HepG2 (cell line): ENCODE results near the gene HIF1AN. TPM values are rescaled to one million over a fixed set of nuclear protein-coding genes. Genes with fewer than 3 reads are reported as not detected.

Source experiments
- AGO2 ChIP-seq: fragments of 200-400 bp; formaldehyde crosslinking; optimal IDR thresholded peaks from 2 replicates; pipeline ENCODE3; 2017; ENCODE audit warnings: mild to moderate bottlenecking, low read depth, low read length, moderate library complexity
- ARNT2 ChIP-seq: sonication (generic); formaldehyde crosslinking; IDR thresholded peaks from 2 replicates; pipeline ENCODE4 v1.8.0; 2022; ENCODE audit warnings: mild to moderate bottlenecking, low read depth, missing genetic modification reagents, moderate library complexity
- ETV6 ChIP-seq: sonication (generic); formaldehyde crosslinking; conservative IDR thresholded peaks from 2 replicates; pipeline ENCODE4 v1.4.0; 2020; ENCODE audit warnings: missing genetic modification reagents
- HOXA3 ChIP-seq: sonication (generic); formaldehyde crosslinking; IDR thresholded peaks from 2 replicates; pipeline ENCODE4 v1.5.0; 2020; ENCODE audit warnings: missing genetic modification reagents
- IRF1 ChIP-seq: sonication (generic); formaldehyde crosslinking; IDR thresholded peaks from 2 replicates; pipeline ENCODE4 v1.4.0; 2020; ENCODE audit warnings: low read depth, mild to moderate bottlenecking, missing genetic modification reagents
- MTF1 ChIP-seq: sonication (generic); formaldehyde crosslinking; IDR thresholded peaks from 2 replicates; pipeline ENCODE4 v1.5.0; 2020; ENCODE audit warnings: missing genetic modification reagents
- MZF1 ChIP-seq: sonication (generic); formaldehyde crosslinking; IDR thresholded peaks from 2 replicates; pipeline ENCODE4 v1.8.1; 2023; ENCODE audit warnings: mild to moderate bottlenecking, missing genetic modification reagents, borderline replicate concordance
- NCOA5 ChIP-seq: sonication (generic); formaldehyde crosslinking; IDR thresholded peaks from 2 replicates; pipeline ENCODE4 v1.4.0; 2020; ENCODE audit warnings: missing genetic modification reagents
- NFE2L1 ChIP-seq: sonication (generic); formaldehyde crosslinking; IDR thresholded peaks from 2 replicates; pipeline ENCODE4 v1.4.0; 2020; ENCODE audit warnings: missing genetic modification reagents, mild to moderate bottlenecking, borderline replicate concordance
- PCBP1 ChIP-seq: fragments of 200-400 bp; formaldehyde crosslinking; IDR thresholded peaks from 2 replicates; pipeline ENCODE4 v1.6.1; 2017; ENCODE audit warnings: mild to moderate bottlenecking, low read depth, low read length, borderline replicate concordance
- PRPF4 ChIP-seq: fragments of 200-400 bp; formaldehyde crosslinking; IDR thresholded peaks from 2 replicates; pipeline ENCODE4 v1.6.1; 2016; ENCODE audit warnings: low read length, low read depth; ENCODE audit not compliant: poor library complexity, severe bottlenecking
- RARA ChIP-seq: IDR thresholded peaks from 2 replicates; pipeline ENCODE4 v1.6.1; 2016; ENCODE audit warnings: missing genetic modification reagents, missing compliant biosample characterization
- SAFB2 ChIP-seq: sonication (generic); formaldehyde crosslinking; IDR thresholded peaks from 2 replicates; pipeline ENCODE4 v1.5.1; 2020; ENCODE audit warnings: missing genetic modification reagents, low read depth, mild to moderate bottlenecking, borderline replicate concordance
- SATB2 ChIP-seq: sonication (generic); formaldehyde crosslinking; IDR thresholded peaks from 2 replicates; pipeline ENCODE4 v1.5.0; 2020; ENCODE audit warnings: missing genetic modification reagents
- ZFP37 ChIP-seq: sonication (generic); formaldehyde crosslinking; IDR thresholded peaks from 2 replicates; pipeline ENCODE4 v1.4.0; 2020; ENCODE audit warnings: missing genetic modification reagents, borderline replicate concordance
- ZNF136 ChIP-seq: sonication (generic); formaldehyde crosslinking; IDR thresholded peaks from 2 replicates; pipeline ENCODE4 v1.8.1; 2022; ENCODE audit warnings: low read depth, mild to moderate bottlenecking, moderate library complexity, missing genetic modification reagents
- ZNF589 ChIP-seq: sonication (generic); formaldehyde crosslinking; conservative IDR thresholded peaks from 2 replicates; pipeline ENCODE4 v1.8.0; 2022; ENCODE audit warnings: mild to moderate bottlenecking, moderate library complexity, missing genetic modification reagents
- ZNF747 ChIP-seq: sonication (generic); formaldehyde crosslinking; IDR thresholded peaks from 2 replicates; pipeline ENCODE4 v1.8.1; 2023; ENCODE audit warnings: missing genetic modification reagents, mild to moderate bottlenecking, borderline replicate concordance
- ZNF777 ChIP-seq: sonication (generic); formaldehyde crosslinking; IDR thresholded peaks from 2 replicates; pipeline ENCODE4 v1.4.0; 2020; ENCODE audit warnings: missing genetic modification reagents
- ZNF800 ChIP-seq: sonication (generic); formaldehyde crosslinking; IDR thresholded peaks from 2 replicates; pipeline ENCODE4 v1.4.0; 2020; ENCODE audit warnings: missing genetic modification reagents
- ZNF839 ChIP-seq: sonication (generic); formaldehyde crosslinking; IDR thresholded peaks from 2 replicates; pipeline ENCODE4 v1.4.0; 2020; ENCODE audit warnings: missing genetic modification reagents, mild to moderate bottlenecking, borderline replicate concordance
- ZNF841 ChIP-seq: sonication (generic); formaldehyde crosslinking; IDR thresholded peaks from 2 replicates; pipeline ENCODE4 v1.8.1; 2023; ENCODE audit warnings: missing genetic modification reagents, borderline replicate concordance
- polyA plus RNA-seq, 8 experiments: library from polyadenylated mRNA; depleted of rRNA in 3 of 8; stranded (reverse) in 7 of 8; unstranded in 1 of 8; fragments of >200 nt; fragmentation: Illumina TruSeq in 4 of 8; extraction: Trizol in 4 of 8; gene quantifications; 2 replicates each; pipeline versions ENCODE4 v1.2.1 to v1.2.3, GENCODE V29; 2011 to 2016; ENCODE audit warnings: low read depth in 4 of 8, missing spikeins in 1 of 8, mixed read lengths in 1 of 8; ENCODE audit not compliant: insufficient read depth in 1 of 8
- total RNA-seq, 5 experiments: library from RNA; depleted of rRNA; stranded (reverse); fragments of >200 nt; fragmentation: Illumina TruSeq; extraction: Trizol; gene quantifications; 2 replicates each; pipeline ENCODE4 v1.2.3, GENCODE V29; 2016; ENCODE audit warnings: low read depth in 1 of 5
- TF ChIP-seq, protein P1 (sequence below): sonication (generic); formaldehyde crosslinking; IDR thresholded peaks from 2 replicates; pipeline ENCODE4 v1.5.0; 2020; ENCODE audit warnings: mild to moderate bottlenecking, missing genetic modification reagents
- TF ChIP-seq, protein P2 (sequence below): sonication (generic); formaldehyde crosslinking; IDR thresholded peaks from 2 replicates; pipeline ENCODE4 v1.5.0; 2020; ENCODE audit warnings: missing genetic modification reagents, mild to moderate bottlenecking, borderline replicate concordance

HIF1AN gene
- total and polyA plus RNA-seq, 2 of the 13 experiments (the other 11 are each of a cell fraction or from before 2014, with no cell fraction given) = 8.6 to 10.7 TPM

DNA sequence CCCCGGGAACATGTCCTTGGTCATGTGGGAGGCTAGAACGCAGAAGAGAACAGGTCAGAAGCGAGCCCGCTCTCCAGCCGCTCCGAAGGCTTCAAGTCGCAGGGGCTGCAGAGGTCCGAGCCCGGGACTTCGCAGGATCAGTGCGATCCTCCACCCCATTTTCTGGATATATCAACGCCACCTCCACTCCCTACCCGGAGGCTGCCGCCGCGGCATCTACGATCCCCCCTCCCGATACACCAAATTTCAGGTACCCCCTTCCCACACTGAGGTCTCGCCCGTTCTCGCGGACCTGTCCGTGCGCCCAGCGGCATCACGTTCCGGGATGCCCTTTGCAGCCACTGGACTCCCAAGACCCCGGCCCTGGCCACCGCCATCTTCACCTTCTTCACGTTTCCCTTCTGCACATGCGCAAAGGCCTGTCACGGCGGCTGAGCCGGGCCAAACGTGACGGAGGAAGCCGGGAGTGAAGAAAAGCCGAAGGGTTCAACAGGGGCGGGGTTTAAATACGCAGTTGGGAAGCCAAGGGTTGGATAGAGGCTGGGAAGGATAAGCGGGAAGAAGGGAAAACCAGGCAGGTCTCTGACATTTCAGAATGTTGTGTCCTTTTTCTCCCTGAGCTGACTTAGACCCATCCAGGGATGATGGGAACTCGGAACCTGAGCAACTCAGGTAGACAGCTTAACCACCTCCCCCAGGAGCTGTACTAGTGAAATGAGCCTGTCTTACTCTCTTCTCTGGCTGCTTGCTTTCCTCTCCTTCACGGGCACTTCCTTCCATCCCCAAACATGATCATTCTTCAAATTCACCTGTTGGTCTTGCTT lies 6.1 kb upstream of the HIF1AN start, which contains the start of gene NDUFB8 (continued):
- TF ChIP-seq ZNF800 (CRISPR knock-in tag) (no peak), ZNF136 (CRISPR knock-in tag) (no peak), NFE2L1 (no peak), HOXA3 (CRISPR knock-in tag) (peak; percentile 73), SAFB2 (CRISPR knock-in tag) (no peak), ZNF841 (CRISPR knock-in tag) (no peak), ARNT2 (CRISPR knock-in tag) (peak; percentile 25; the same call in 1 of the 2 replicates), ZNF777 (CRISPR knock-in tag) (no peak), IRF1 (CRISPR knock-in tag) (no peak), SATB2 (CRISPR knock-in tag) (no peak), MZF1 (no peak), ZFP37 (CRISPR knock-in tag) (no peak), ZNF747 (CRISPR knock-in tag) (no peak; the same call in 1 of the 2 replicates), ETV6 (CRISPR knock-in tag) (no peak), NCOA5 (CRISPR knock-in tag) (no peak), AGO2 (no peak), PRPF4 (no peak), ZNF839 (CRISPR knock-in tag) (no peak), PCBP1 (0 out of 2 replicates have a peak, but pooled peaks have one; percentile 49), MTF1 (CRISPR knock-in tag) (no peak), ZNF589 (CRISPR knock-in tag) (no peak), RARA (CRISPR knock-in tag) (no peak)
- TF ChIP-seq, protein P1, sequence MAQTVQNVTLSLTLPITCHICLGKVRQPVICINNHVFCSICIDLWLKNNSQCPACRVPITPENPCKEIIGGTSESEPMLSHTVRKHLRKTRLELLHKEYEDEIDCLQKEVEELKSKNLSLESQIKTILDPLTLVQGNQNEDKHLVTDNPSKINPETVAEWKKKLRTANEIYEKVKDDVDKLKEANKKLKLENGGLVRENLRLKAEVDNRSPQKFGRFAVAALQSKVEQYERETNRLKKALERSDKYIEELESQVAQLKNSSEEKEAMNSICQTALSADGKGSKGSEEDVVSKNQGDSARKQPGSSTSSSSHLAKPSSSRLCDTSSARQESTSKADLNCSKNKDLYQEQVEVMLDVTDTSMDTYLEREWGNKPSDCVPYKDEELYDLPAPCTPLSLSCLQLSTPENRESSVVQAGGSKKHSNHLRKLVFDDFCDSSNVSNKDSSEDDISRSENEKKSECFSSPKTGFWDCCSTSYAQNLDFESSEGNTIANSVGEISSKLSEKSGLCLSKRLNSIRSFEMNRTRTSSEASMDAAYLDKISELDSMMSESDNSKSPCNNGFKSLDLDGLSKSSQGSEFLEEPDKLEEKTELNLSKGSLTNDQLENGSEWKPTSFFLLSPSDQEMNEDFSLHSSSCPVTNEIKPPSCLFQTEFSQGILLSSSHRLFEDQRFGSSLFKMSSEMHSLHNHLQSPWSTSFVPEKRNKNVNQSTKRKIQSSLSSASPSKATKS (CRISPR knock-in tag) = no peak
- TF ChIP-seq, protein P2, sequence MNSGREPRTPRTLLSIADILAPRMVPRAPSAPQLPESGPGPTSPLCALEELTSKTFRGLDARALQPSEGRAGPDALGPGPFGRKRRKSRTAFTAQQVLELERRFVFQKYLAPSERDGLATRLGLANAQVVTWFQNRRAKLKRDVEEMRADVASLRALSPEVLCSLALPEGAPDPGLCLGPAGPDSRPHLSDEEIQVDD (CRISPR knock-in tag) = 0 out of 2 replicates have a peak, but pooled peaks have one; percentile 49
